ENCODE measurements around the gene HIRA.

The HIRA gene, protein sequence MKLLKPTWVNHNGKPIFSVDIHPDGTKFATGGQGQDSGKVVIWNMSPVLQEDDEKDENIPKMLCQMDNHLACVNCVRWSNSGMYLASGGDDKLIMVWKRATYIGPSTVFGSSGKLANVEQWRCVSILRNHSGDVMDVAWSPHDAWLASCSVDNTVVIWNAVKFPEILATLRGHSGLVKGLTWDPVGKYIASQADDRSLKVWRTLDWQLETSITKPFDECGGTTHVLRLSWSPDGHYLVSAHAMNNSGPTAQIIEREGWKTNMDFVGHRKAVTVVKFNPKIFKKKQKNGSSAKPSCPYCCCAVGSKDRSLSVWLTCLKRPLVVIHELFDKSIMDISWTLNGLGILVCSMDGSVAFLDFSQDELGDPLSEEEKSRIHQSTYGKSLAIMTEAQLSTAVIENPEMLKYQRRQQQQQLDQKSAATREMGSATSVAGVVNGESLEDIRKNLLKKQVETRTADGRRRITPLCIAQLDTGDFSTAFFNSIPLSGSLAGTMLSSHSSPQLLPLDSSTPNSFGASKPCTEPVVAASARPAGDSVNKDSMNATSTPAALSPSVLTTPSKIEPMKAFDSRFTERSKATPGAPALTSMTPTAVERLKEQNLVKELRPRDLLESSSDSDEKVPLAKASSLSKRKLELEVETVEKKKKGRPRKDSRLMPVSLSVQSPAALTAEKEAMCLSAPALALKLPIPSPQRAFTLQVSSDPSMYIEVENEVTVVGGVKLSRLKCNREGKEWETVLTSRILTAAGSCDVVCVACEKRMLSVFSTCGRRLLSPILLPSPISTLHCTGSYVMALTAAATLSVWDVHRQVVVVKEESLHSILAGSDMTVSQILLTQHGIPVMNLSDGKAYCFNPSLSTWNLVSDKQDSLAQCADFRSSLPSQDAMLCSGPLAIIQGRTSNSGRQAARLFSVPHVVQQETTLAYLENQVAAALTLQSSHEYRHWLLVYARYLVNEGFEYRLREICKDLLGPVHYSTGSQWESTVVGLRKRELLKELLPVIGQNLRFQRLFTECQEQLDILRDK

DNA sequence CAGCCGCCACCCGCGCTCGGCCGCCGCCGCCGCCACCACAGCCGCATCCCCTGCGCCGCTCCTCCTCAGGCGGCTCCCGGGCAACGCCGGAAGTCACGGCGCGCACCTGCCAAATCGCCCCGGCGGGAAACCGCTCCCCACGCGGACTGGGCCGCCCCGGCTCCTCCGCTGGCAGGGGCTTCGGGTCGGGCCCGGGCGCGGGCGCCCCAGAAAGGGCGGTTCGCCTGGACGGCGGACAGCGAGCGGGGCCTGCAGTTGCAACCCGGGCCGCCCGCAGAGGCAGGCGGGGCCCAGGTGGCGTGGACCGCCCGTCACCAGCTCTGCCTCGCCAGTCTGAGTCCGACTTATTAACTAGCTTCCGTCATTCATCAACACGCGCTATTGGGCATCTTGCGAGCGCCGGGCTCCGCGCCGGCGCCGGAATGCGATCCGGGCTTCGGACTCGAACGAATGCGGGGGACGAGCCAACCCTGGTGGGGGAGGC lies at the start of gene HIRA:
Gene HIRA (minus strand): TSS at position 85 of the 484 bp plus-strand sequence. CDS start 257 bp downstream, outside the sequence.
- peak; percentile 86 for DNase-seq

DNA sequence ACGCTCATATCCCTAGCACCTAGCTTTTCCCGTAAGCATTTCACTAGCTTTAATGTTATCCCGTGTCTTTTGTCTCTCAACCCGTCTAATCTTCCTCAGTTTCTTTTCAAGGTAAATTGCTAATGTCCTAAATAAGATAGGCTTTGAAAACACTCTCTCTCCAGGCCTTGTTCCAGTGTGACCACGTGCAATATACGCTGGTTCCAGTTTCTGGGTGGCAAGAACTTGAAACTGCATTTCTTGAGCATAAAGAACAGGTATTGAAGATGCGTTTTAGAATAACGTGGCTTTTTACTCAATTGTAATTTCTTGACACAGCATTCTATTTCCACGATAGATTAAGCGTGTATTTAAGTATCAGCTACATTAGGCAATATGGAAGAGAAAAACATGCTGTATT lies 49.3 kb upstream of the HIRA start:
- DNase-seq: no peak

DNA sequence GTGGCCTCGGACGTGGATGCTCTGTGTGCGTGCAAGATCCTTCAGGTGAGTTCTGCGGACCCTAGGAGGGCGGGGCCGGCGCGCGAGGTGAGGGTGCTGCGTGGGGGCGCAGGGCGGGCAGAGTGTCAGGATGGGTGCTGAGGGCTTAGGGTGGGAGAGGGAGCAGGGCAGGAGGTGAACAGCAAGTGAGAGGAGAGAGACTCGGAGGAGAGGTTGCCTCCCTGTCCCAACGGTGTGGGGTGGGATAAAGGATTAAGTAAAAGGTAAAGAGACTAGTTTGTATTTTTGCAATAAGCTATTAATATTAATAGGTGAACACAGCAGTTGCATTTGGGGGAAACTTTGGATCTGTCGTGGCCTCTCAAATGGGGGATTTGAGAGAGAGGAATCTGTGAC lies 48.6 kb upstream of the HIRA start:
- DNase-seq: peak; percentile 18

DNA sequence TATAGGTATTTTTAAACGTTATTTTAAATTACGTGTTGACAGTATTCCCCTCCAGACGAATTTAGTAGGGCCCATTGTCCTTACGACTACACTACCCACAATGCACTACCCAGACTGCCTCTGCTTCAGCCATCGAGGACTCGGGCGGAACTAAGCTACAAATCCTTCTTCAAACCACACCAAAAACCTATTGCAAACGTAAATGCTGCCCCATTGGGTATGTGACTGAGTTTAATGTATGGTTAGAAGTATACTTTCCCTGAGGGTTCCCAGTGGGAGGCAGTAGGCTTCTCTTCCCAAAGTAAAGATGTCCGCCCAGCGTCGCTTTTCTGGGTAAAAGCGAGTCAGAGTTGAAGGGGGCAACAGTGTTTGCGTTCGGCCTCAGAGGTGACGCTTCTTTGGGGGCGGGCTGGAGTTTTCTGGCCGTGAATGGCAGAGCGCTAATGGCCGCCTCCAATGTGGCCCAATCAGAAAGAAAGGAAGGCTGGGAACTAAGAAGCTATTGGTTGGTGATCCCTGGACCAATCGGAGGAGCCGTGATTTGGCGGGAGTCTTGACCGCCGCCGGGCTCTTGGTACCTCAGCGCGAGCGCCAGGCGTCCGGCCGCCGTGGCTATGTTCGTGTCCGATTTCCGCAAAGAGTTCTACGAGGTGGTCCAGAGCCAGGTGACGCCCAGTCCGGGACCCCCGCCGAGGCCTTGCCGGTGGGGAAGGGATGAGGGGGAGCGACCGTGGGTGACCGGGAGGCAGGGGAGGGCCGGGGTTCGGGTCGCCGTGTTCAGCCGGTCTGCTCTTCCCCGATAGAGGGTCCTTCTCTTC lies 48.0 kb upstream of the HIRA start, which contains the start of gene CDC45:
Gene CDC45 (plus strand): TSS at position 566 of the 818 bp plus-strand sequence. CDS start 49 bp downstream, at position 615.
- peak; percentile 95 for DNase-seq

DNA sequence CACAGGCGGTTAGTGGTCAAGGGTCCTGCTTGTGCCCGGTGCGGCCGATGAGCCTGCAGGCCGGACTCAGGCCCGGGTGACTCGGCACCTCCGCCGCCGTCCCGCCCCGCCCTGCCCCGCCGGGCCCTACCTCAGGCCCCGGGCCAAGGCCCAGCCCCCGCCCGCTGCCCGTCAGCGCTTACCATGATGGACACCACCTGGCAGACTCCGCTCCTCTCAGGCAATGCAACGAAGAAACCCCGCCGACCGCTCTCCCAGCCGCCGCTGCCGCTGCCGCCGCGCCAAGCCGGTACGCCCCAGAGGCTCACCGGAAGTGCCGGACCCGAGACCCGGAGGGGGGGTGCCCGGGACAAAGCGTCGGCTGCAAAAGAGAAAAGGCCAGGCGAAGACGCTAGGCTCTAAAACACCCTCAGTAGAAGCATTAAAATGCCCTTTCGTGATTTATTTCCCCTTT lies 47.4 kb upstream of the HIRA start, which contains the start of gene UFD1:
Gene UFD1 (minus strand): TSS at position 293 of the 454 bp plus-strand sequence. CDS start 108 bp downstream, at position 185.
- peak; percentile 81 for DNase-seq

DNA sequence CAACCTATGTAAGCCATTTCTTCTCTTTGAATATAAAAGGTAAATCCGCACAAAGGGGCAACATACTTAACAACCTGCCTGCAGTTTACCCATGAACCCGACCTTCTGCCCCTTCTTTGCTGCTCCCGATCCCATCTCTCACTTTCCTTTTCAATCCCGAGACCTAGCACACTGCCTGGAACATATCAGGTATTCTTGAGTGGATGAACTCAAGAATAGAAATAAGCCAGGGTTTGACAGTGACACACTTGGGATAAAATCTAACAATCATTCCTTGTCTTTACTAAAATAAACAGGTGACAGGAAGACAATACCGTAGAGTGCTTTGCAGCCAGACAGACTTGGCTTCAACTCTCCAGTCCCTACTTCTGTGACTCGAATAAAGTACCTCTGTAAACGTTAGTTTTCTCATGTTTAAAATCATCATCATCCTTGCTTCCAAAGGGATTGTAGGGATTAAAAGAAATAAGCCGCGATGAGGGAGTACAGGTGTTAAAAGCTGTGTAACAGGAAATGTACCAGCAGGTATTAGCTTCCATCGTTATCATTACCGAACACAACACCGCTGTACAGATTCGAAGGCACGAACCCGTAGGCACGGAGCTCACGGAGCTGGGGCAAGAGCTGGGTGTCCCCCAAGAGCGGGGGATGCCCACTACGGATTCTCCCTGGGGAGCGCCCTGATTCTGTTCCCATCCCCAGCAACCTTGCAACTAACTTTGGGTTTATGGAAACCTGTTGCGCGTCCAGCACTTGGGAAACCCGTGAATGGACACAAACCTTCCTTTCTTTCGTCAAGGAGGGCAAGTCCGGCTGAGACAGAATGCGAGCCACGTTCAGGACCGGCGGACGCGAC lies 46.7 kb upstream of the HIRA start:
- peak; percentile 21 for DNase-seq

DNA sequence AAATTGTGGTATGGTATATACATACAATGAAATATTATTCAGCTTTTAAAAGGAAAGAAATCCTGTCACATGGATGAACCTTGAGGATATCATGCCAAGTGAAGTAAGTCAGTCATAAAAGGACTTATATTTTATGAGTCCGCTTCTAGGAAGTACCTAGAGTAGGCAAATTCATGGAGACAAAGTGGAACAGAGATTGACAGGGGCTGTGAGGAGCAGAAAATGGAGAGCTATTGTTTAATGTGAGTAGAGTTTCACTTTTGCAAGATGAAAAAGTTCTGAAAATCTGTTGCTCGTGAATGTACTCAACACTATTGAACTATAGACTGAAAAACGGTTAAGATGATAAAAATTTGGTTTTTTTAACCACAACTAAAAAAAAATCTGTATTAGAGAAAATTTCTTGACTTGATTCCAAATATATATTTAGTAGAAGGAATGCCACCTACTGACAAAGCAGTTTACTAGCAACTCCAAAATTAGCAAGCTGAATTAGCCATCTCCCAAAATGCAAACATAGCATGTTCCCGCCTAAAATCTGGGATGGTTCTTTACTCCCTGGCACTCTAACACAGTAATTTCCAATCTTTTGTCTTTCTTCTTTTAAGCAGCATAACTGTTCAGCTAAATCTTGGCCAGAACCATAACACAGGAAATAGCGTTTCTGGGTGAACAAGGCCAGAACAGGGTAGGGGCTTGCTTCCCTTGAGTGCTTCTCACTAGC lies 46.0 kb upstream of the HIRA start:
- no peak for DNase-seq

DNA sequence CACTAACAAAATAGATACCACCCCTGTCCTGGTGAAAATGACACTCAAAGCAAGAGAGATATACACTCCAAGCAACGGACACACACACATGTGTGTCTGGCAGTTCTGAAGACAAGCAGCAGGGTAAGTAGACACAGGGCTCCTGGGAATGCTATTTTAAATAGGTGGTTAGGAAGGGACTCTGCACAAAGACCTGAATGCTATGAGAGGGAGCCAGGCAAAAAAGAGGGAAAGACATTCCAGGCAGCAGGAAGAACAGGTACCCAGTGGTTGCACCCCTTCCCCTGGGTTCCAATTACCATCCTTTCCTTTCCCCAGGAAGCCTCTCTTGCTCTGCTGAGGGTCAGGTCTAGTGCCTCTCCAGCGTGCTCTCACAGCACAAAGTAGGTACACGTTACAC lies 44.5 kb upstream of the HIRA start:
- DNase-seq: no peak

DNA sequence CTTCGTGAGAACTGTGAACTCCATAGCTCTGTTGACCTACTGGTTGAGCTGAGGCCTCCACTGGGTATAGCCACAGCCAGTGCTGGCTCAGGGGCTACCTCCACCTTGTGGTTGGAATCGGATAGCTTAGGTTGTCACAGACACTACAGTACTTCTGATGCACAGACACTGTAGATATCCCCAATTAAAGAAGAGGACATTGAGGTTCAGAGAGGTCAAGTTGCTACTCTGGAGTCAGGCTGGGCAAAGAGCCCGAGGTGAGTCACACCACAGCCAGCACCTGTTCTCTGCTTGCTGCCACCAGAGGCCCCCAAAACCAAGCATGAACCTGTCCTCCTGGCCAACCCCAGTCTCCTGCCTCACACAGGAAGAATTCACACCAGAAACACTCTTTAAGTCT lies 42.0 kb upstream of the HIRA start:
- DNase-seq: no peak

DNA sequence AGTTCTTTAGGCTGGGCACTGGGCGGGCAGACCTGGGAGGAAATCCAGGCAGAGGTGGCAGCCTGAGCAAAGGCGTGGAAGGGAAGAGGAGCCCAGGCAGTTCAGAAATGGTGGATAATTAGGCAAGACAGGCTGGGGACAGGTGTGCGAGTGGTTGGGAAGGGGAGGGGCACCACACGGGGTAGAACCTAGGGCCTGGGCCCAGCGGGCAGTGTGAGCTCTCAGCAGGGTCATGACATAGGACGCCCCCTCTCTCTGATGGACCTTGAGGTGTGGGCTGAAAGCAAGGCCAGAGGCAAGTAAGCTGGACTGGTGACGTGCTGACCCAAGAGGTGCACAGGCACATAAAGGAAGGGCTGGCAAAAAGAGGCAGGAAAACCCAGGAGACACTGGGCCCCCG lies 40.7 kb upstream of the HIRA start:
- DNase-seq: no peak

DNA sequence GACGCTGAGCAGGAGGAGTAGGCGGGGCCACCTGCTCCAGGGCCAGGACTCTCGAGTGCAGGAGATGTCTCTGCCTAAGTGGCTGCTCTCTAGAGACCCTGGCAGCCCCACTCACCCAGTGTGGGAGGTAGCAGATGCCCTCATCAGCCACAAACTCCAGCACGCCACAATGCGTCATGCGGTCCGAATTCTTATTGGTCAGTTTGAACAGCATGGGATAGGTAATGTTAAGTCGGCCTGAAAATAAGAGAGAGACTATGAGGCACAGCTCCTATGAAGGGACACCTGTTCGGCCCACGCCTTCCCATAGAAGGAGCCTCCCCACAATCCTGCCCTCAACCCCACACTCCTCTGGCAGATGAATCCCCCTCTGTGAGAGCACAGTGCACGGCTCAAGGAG lies 40.0 kb upstream of the HIRA start:
- DNase-seq: no peak

DNA sequence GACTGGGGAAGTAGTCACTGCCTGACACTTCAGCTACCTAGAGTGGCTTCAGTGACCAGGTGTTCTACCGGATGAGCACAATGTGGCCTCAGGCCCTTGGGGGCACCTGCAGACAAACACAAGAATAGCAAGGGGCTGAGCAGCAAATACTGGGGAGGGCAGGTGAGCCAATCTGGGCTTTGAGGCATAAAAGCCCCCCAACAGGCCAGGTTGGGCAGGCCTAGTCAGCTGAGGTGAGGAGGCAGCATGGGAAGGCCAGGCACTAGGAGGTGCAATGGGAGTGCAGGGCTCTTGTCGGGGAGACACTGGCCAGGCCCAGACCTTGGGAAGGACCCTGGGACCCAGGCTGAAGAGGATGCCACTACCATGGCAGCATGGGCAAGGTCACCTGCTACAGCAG lies 38.5 kb upstream of the HIRA start:
- no peak for DNase-seq

DNA sequence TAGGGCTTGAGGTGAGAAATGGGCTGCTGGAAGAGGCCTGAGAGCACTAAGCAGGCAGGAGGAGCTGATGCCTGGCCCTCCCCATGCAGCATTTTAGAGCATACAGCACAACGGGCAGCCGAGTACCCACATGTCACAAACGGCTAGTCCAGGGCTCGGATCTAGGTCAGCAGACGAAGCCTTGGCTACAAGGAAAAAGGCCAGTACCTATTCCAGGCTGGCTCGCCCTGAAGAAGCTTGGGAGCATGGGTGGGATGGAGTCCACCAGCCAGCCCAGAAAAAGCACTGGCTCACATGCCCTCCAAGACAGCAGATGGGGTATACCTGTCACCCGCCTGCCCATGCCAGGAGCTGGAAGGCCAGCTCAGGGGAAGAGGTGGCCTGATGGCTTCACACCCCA lies 37.9 kb upstream of the HIRA start:
- no peak for DNase-seq

DNA sequence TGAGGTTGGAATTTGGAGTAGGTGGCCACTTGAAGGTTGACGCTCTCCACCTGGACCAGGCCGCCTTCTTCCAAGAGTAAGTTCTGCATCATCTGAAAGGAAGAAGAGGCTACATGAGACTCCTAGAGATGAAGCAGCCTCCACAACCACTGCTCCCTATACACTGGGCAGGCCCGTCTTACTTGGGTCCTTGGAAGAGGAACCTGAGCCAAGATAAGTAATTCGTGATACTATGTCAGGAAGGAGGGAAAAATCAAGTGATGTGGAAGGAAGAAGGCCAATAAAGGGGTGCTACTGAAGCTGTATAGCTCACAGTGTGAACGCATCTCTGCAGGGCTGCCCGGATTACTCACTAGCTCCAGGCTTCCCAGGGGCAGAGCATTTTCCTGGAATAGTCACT lies 36.4 kb upstream of the HIRA start:
- no peak for DNase-seq

DNA sequence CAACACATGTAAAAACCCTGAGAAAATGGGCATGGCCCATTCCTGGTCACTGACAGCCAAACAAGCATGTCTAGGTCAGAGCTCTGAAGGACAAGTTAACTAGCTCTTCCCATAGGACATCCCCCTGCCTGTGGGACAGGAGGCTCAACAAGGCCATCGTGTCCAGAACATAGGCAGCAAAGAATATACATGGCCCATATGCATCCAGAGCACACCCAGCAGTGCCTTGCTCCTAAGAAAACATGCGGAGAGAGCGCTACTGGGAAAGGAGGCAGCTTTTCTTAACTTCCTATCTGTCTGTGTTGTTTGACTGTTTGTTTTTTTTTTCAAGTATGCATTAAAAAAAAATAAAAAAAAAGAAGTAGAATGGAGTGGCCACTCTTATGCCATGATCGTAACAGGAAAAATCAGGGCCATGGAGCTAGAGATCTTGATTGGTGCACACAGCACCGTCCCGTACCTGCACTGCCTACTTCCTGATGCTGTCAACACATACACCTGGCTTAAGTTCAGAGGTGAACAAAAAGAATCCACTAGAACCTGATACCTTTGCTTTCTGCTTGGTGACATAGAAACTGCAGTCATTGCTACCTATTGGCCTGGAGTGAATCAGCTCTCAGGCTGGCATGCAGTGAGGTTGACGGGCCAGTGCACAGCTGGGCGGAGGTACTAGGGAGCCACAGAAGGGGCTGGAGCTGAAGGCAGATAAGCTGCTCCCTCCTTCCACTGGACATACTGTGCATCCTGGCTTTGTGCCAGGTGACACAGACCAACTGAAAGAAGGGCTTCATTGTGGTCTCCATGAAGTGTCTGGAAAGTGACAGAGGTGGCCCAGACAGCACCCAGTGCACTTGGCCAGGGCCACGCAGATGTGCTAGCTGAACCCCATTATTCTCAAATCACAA lies 35.6 kb upstream of the HIRA start:
- DNase-seq: no peak

DNA sequence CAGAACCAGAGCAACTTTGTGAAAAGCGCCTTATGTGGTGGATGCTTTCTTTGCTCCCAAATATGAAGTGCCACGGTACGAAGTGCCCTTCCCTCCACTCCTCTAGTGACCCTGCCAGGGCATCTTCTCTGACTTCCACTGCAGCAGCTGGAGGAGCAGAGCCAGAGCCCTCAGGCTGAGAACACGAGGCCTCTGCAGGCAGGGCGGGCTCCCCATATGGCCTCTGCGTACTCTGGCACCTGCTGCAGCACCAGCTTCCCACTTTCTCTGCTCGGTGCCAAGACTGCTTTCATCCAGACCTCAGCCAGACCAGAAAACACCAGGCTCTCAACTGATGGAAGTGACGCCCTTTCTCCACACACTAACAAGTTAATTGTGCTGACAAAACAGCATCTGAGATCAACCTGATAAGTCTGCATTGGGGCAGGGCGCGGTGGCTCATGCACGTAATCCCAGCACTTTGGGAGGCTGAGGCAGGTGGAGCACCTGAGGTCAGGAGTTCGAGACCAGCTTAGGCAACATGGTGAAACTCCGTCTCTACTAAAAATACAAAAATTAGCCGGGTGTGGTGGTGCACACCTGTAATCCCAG lies 34.7 kb upstream of the HIRA start:
- DNase-seq: no peak

DNA sequence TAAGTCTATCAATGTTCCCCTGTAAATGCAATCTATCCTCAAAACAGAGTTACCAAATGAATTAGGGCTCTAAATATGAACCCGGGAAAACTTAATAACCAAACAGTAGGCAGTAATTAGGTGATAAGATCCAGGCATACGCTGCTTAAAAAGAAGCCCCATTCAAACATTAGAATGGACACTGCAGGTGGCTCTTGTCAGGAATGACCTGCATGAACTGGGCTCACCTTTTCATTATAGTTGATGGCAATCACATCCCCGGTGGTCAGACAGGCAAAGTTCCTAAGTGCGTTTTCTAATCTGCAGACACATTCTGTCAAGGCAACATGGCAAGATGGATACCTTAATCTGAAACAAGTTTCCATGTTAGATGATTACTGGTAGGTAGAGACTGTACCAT lies 33.4 kb upstream of the HIRA start:
- no peak for DNase-seq

DNA sequence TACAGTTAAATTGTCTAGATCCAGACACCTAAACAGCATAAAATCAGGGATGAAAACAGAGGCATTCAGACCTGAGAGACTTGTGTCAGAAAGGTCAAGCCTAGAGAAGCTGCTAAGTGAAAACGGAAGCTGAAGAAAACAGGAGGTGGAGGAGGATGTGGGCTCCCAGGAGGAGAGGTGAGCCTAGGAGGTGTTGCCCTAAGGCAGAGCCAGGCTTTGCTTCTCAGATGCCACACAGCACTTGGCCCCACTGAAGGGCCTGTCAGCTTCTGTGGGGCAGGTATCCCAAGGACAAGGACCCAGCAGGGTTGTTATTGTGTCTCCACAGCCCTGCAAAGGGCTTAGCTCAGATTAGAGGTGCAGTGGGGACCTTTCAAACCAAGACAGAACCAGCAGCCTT lies 33.0 kb upstream of the HIRA start:
- DNase-seq: no peak
